Activated CD8-positive, alpha-beta memory T cell treated with anti-CD3 and anti-CD28 coated beads for 4 hours (primary cell): ENCODE measurements around the gene AQP7.
"Not testable (repeated sequence)": the region's sequence is repeated elsewhere in the genome, so short reads cannot be mapped to it uniquely, and the experiment has no call there.

Experiments
- DNase-seq, 2 donors: peaks; one replicate each; pipeline ENCODE4 v3.0.0-alpha.2; 2020; ENCODE audit warnings: low read depth in 2 of 2

AQP7 gene

DNA sequence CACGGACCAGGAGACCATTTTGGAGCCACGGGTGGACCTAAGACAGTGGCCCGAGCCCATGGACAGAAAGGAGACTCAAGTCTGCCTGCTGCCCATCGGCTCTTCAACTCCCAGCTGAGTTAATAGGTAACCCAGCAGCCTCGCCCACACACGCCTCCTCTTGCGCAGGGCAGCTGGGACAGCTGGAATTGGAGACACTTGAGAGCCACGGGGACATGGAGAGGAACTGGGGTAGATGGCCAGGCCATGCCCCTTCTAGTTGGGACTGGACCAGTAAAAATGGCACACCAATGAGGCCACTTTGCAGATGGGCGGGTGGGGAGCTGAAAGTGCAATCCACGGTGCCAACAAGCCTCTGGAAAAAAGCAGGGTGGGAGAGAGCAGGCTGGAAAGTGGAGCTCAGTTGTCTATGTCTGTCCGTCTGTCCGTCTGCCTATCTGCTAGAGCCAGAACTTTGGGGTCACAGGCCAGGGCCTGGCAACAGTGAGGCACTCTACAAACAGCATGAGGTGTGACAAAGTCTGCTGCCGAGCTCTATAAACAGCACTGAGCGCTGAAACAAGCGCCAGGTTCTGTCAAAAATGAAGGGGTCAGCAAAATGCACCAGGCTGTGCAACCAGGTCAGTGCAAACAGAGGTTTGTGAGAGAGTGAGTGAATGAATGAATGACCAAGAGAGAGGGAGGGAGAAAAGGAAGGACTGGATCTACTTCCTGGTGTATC, 7.0 kb downstream of the AQP7 start:
- not testable (repeated sequence) for DNase-seq

DNA sequence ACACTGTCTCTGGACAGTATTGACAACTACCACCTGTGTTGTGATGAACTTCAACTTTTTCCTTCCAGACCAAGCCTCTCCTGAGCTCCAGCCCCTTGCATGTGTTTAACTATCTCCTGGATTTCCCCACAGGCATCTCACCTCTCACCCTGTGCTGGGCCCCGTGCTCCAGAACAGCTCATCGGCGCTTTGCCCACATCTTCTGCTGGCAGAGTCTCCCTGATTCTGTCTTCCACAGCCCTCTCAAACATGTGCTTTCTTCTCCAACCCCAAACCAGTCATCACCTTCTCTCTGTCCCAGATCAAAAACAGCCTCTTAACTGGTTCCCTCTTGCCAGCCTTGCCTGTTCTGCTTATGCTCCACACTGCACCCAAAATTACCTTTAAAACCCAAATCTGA, 8.4 kb downstream of the AQP7 start:
- not testable (repeated sequence) for DNase-seq

DNA sequence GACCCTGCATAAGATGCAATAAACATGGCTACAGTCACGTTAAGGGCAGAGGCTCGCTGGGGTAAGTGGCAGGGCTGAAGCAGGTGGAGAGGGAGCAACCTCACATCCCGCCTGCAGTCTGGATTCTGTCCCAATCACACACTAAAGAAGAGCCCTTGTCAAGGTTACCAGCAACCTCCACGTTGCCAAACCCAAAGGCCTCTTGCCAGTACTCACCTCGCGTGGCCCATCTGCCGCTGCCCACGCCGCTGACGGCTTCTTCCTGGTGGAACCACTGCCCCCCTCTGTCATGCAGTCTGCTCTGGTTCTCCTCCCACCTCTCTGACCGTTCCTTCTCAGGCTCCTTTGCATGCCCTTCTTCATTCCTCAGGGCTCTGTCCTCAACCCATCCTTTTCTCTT, 8.8 kb downstream of the AQP7 start:
- no peak for DNase-seq

DNA sequence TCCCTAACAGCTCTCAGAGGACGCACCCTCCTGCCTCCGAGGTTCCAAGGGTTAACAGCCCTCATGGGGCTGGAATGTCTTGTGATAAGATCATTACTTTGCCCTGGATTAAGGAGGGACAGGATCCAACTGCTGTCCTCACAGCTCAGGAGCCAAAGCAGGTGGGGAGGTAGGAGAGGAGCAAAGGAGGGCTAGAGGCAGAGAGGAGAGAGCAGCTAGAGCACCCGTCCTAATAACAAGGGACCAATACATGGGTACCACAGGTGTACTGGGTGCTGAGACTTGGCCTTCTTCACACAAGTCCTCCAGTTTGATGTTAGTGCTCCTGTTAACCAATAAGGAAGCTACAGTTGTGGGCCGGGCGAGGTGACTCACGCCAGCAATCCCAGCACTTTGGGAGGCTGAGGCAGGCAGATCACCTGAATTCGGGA, 9.8 kb downstream of the AQP7 start:
- DNase-seq = not testable (repeated sequence)

DNA sequence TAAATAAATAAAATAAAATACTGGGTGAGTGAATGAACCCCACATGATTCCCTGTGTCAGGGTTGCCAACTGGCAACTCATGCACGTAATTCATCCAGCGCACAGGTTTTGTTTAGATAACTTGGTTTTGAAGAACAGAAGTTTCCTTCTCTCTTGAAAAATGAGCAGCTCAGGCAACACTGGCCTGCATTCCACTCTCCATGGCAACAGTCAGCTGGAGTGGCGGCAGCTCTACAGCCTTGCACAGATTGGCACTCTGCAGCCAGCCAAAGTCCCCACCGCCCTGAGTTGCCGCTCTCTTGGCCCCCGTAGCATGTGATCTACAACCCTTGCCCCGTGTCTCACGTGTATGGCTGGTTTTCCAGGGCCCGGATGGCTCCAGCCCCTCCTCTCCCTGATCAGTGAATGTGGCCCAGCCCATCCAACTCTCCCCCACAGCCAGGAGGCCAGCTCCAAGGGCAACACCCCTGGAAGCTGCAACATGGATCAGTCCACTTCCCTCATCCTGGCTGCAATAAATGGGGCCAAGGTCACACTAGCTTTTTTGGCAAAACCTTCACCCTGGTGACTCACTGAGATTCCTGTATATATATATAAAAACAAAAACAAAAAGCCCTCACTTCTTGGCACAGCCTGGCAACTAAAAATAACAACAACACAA, 11.1 kb downstream of the AQP7 start:
- DNase-seq = not testable (repeated sequence)

DNA sequence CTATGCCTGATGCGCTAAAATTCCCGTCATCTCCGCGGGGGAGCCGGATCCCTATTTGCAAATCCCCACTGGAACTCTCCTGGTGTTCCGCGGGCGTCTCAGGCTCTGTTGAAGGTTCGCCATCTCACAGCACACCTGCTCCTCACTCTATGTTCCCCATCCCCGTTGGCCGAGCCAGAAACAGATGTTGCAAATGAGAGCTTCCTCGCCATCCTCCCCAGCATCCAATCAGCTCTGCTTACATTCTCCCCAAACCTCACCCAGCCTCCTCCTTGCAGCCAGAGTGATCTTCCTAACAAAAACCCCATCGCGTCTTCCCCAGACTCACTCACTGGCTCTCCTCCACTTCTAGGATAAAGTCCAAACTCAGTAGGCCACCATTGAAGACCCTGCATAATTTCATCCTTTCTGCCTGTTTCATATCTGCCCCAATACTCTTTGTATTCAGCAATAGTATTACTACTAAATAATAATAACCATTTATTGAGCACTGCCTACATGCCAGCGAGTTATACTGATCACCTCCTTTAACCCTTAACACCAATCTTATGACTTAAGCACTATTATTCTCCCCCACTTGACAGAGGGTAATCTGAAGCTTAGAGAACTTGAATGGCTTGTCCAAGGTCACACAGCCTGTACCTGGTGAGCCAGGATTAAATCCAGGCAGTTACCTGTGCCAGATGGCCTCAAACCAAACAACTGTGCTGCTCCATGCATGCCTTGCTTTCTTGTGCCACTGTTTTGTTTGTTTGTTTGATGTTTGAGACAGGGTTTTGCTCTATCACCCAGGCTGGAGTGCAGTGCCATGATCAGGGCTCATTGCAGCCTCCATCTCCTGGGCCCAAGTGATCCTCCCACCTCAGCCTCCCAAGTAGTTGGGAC, 14.0 kb downstream of the AQP7 start:
- no peak for DNase-seq

DNA sequence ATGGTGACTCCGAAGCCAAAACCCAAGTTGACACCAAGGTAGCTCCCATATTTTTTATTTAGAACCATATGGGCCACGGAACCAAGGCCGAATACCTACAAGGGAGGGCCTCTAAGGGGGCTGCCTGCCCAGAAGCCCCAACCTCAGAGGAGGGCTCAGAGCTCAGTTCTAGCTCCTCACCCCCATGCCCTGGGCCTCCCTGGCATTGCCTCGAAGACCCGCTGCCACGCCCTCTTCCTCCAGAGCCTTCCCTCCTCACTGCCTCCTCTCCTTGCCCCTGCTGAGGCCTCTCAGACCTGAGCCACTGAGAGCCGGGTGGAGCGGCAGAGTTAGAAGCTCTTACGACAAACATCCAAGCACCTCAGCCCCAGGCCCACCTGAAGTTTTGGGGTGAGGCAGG, 15.4 kb downstream of the AQP7 start:
- DNase-seq = not testable (repeated sequence)

DNA sequence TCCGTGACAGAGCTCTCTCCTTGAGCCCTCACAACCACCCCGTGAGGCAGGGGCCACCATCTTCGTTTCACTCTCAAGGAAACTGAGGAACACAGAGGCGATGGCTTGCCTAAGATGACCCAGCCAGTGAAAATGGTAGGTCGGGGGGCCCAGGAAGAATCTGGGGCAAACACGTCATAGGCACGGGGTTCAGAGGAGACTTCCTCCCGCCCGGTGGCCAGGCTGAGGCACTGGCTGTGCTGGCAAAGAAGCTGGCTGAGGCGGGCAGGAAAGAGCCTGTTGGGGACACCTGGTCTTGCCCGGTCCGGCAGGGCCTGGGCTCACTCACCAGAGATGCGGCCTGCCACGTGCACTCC, 15.7 kb downstream of the AQP7 start:
- not testable (repeated sequence) for DNase-seq

DNA sequence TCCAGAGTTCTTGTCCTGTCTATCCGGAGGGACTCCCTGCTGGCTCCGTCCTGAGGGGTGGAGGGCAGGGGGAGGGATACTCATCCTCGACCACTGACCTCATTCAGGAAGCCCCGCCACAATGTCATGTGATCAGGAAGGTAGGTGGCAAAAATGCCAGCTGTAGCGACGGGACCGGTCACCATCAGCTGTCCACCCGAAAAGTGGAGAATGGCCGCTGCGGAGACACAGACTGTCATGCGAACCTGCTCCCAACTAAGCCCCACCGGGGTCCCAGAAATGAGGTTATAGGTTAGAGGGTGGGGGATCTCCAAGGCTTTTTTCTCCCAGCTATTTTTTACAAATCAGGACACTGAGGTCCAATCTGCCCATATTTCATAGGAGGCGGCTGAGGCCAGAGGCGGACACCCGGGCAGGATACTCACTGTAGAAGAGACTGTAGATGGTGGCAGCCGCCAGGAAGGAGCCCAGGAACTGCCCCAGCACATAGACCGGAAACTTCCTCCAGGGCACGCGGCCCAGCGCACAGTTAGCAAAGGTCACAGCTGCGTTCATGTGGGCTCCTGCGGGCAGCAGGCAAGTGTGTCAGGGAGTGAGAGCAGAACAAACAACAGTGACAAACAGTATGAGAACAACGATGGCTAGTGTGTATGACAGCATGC, 16.3 kb downstream of the AQP7 start:
- DNase-seq = not testable (repeated sequence)

DNA sequence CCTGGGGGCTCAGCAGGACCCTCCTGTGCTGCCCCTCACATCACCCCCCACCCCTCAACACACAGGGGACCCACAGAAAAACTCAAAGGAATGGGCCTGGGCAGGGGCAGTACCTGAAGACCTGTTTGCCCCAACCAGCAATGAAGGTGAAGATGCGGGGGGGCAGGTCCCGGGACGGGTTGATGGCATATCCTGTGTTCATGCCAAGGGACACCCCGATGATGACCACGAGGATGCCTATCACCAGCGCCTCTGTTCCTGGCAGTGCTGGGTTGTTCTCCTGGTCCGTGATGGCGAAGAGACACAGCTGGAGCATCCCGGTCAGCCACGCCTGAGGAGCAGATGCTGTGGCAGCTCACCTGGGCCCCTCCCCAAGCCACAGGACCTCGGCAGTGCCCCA, 16.8 kb downstream of the AQP7 start:
- not testable (repeated sequence) for DNase-seq

DNA sequence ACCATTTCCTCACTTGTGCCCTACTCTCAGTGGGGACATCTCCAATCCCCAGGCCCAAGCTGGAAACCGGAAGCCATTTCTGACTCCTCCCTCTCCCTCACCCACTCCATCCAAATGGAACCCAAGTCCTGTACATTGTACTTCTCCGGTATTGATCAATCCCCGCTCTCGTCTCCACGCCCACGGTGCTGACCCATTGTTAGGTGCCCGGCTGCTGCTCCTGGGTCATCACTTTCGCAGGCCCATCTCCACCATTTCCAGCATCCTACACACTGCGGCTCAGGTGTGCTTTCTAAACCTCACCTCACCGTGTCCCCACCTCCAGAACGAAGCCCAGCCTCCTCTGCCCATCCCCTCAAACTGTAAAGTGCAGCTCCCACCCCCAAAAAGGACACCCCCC, 19.0 kb downstream of the AQP7 start:
- DNase-seq = not testable (repeated sequence)

DNA sequence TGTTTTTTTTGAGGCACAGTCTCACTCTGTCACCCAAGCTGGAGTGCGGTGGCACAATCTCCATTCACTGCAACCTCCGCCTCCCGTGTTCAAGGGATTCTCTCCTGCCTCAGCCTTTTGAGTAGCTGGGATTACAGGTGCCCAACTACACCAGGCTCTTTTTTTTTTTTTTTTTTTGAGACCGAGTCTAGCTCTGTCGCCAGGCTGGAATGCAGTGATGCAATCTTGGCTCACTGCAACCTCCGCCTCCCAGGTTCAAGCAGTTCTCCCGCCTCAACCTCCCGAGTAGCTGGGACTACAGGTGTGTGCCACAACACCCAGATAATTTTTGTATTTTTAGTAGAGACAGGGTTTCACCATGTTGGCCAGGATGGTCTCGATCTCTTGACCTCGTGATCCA, 20.0 kb downstream of the AQP7 start:
- DNase-seq = not testable (repeated sequence)

DNA sequence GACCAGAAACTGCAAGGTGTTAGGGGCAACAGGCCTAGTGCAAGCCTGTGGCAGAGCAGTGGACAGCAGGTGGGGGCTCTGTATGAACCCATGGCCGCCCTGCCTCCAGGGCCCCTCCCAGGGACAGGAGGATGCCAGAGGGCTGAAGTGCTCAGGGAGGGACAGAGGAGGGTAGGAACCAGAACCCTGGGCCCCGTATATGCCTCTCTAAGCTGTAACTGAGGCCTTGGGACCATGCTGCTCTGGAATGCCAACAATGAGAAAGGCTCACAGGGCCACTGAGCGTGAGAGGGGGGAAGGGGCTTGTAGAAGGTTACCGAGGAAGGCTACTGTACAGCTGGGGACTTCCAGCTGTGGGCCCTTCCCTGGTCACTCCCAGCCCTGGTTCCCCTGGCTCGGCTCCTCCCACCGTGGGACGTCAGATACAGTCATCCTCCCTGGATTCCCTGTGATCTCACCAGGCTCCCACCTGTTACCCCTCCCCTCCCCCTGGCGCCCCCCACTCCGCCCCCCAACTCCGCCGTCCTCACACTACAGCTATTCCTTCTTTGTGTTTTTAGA, 21.1 kb downstream of the AQP7 start:
- no peak for DNase-seq

DNA sequence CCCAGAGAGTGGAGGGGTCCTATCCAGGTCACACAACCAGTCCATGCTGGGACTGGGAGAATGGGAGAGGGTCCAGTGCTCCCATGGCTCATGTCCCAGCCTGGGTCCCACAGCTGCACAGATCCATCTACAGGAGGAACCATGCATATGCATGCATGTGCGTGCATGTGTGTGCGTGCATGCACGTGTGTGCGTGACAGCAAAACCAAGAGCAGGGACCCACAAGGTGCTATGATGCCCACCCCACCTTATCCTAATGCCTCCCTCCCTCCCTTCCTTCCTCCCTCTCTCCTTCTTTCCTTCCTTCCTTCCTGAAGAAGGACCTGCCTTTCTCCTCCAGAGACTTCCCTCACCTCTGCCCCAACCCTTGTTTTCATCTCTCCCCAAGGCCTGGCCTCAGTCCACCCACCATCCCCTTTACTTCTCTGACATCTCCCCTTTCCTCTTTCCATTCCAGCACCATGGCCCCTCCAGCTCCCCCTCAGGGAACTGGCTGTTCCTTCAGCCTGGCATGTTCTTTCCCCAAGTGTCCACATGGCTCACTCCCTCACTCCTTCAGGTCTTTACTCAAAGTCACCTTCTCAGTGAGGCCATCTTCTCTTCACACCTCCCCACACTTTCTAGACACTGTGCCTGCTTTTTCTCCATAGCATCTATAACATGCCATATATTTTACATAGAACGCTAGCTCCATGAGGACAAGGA, 21.8 kb downstream of the AQP7 start:
- DNase-seq = no peak

DNA sequence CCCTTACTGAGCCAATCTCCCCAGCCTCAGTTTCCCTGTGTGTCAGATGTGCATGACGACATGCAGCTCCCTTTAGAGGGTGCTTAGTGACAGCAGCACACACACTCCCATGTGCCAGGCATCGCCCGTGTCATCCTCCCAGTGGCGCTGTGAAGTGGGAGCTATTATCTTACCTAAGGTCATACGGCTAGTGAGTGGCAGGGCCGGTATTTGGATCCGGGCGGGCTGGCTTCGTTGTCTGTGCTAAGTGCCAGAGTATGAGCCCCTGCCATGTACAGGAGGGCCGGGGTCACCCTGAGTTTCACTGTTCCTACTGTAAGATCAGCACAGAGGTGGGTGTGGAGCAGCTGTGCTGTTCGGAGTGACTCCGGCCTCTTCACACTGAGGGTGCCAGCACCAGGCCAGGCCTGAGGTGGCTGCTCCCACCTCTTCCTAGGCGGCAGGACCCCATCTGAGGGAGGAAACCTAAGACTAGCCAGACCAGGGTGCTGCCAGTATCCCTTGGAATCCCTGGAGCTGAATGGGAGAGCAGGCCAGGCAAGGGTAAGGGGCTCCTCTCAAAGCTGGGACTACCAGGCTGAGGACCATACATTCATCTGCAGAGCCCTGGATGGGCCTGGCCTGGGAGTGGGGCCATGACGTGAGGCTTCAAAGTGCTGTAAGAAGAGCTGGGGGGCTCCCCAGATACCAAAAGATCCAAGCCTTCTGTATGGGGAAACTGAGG, 22.5 kb downstream of the AQP7 start:
- no peak for DNase-seq

DNA sequence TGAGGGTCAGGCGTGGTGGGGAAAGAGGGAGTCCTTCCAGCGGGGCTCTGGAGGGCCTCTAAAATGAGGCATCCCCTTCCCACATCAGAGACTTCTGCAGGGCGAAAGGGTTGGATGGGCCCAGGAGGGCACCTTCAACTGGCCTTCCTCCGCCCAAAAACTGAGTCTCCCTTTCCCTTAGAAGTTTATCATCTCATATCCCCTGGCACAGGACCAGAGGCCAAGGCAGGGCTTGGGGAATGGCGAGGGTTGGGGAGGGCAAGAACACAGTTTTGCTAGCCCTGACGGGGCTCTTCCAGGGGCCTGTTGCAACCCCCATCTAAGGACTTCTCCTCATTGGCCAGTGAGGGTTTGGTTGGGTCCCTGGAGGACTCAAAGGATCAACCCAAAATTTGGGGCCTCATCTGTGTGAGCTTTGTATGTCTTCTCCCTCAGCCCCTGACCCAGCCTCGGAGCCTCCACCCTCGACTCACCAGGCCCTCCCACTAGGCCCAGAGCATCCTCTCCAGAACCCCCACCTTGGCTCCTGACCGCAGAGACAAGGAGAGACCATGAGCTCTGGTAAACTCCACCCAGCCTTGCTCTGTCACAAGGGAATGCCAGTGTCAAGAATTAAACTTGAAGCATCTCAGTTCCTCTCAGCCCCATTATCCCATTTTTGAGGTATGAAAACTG, 24.1 kb downstream of the AQP7 start:
- no peak for DNase-seq

DNA sequence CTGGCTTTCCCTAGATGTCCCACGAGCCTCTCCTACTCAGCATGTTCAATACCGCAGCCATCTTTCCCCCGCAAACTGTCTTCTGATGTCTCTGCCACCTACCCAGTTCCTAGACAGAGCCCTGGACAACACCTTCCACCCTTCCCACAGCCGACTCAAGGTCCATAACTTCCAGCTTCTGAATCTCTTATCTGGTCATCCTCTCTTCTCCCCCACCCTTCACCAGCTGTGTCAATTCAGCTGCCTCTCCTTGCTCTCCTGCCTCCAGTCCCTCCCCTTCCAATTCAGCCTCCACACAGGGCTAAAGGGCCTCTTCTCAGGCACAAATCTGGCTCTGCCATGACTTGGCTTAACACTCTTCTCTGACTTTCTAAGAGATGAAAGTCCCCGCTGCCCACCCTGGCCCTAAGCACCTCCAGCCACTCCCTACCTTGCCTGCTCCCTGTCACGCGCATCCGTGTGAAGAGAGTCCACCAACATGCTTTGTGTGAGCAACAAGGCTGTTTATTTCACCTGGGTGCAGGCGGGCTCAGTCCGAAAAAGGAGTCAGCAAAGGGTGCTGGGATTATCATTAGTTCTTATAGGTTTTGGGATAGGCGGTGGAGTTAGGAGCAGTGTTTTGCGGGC, 25.2 kb downstream of the AQP7 start:
- DNase-seq = no peak

DNA sequence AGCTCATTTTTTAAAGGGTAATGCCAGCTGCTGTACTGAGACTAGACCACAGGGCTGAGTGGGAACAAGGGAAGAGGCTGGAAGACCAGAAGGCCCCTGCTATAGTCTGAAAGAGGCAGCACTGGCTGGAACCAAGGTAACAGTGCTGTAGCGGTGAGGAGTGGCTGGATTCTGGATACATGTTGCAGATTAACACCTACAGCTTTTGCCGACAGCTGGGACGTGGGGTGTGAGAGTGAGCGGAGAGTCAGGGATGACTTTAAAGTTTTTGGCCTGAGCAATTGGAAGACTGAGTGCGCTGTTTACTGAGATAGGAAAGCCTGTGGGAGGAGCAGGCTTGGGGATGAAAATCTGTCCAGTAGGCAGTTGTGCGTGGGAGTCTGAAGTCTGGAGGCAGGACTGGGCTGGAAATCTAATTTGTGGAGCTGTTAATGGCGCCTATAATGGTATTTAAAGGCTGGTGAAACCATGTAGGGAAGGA, 26.5 kb downstream of the AQP7 start:
- no peak for DNase-seq

DNA sequence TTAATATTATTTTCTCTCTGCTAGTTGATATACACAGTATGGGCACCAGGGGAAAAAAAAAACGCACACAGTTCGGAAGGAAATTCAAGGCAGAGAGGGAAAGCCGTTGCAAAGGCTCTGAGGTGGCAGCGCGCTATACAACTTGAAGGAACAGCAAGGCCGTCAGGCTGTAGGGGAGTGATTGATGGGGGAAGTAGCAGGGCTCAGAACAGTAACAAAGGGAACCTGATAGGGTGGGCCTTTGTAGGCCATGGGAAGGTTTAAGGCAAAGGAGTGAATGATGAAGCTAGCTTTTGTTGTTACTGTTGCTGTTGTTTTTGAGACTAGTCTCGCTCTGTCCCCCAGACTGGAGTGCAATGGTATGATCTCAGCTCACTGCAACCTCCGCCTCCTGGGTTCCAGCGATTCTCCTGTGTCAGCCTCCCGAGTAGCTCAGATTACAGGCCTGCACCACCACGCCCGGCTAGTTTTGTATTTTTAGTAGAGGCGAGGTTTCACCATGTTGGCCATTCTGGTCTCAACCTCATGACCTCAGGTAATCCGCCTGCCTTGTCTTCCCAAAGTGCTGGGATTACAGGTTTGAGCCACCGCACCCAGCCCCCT, 27.0 kb downstream of the AQP7 start:
- DNase-seq = no peak
